Caco-2 (cell line): Measurements from ENCODE around the gene TOM1. TPM values are rescaled to one million over a fixed set of nuclear protein-coding genes. Genes with fewer than 3 reads are reported as not detected.

Source experiments
- BruUV-seq: library from RNA; stranded (reverse); fragments of 400-500 nt; replicated peaks from 2 replicates; lab custom pipeline; 2021; lab: Mats Ljungman, UMichigan
- CTCF ChIA-PET: fragments of 300-600 bp; sonication (Branson Sonifier 250); formaldehyde crosslinking; loops from one replicate; lab custom pipeline; 2022; ENCODE audit warnings: antibody characterized with exemption; lab: Charles Lee
- POLR2A ChIA-PET: fragments of 300-600 bp; sonication (Branson Sonifier 250); formaldehyde crosslinking; loops from one replicate; lab custom pipeline; 2022; ENCODE audit warnings: antibody characterized with exemption; lab: Charles Lee
- DNase-seq, 2 experiments: peaks; one replicate each; pipeline versions ENCODE4 v3.0.0 to v3.0.0-alpha.2; 2020 to 2022
- H3K27me3 ChIP-seq: replicated peaks from 2 replicates; pipeline ENCODE4 v1.6.0; 2011; ENCODE audit warnings: low read length; ENCODE audit not compliant: control insufficient read depth, insufficient read depth
- H3K36me3 ChIP-seq: 2 replicates; pipeline ENCODE4 v1.5.1; 2011; ENCODE audit warnings: low read length; ENCODE audit not compliant: control insufficient read depth, insufficient read depth
- H3K4me1 ChIP-seq: fragments of 250-450 bp; sonication (Bioruptor Pico); 2 replicates; pipeline ENCODE4 v1.5.1; 2020; ENCODE audit warnings: mild to moderate bottlenecking
- H3K4me3 ChIP-seq: 2 replicates; pipeline ENCODE4 v1.5.1; 2011; ENCODE audit warnings: low read depth, mild to moderate bottlenecking, control low read depth, low read length
- H3K9me3 ChIP-seq: fragments of 250-450 bp; sonication (Bioruptor Pico); 2 replicates; pipeline ENCODE4 v1.5.1; 2020; ENCODE audit warnings: mild to moderate bottlenecking, moderate library complexity
- H3K27ac Mint-ChIP-seq: one replicate; pipeline ENCODE4 v1.8.0; 2022; ENCODE audit warnings: mixed read lengths; ENCODE audit not compliant: unreplicated experiment
- H3K27me3 Mint-ChIP-seq: one replicate; pipeline ENCODE4 v1.8.0; 2022; ENCODE audit warnings: mixed read lengths; ENCODE audit not compliant: insufficient read depth, unreplicated experiment
- H3K36me3 Mint-ChIP-seq: one replicate; pipeline ENCODE4 v1.8.0; 2022; ENCODE audit warnings: mild to moderate bottlenecking, mixed read lengths; ENCODE audit not compliant: insufficient read depth, unreplicated experiment
- H3K4me1 Mint-ChIP-seq: one replicate; pipeline ENCODE4 v1.8.0; 2022; ENCODE audit warnings: low read depth, mixed read lengths; ENCODE audit not compliant: unreplicated experiment
- H3K4me3 Mint-ChIP-seq: one replicate; pipeline ENCODE4 v1.8.0; 2022; ENCODE audit warnings: mild to moderate bottlenecking, moderate library complexity, mixed read lengths; ENCODE audit not compliant: unreplicated experiment
- H3K9me3 Mint-ChIP-seq: one replicate; pipeline ENCODE4 v1.8.0; 2022; ENCODE audit warnings: mixed read lengths; ENCODE audit not compliant: unreplicated experiment
- intact Hi-C: fragments of 100-400 bp; cut with micrococcal nuclease; formaldehyde crosslinking; loops from one replicate; pipeline ENCODE4 v1.10.0; 2022; ENCODE audit not compliant: unreplicated experiment
- total RNA-seq: library from RNA; stranded (reverse); gene quantifications from 2 replicates; pipeline ENCODE4 v1.2.3, GENCODE V29; 2022
- TF ChIP-seq, protein P1 (sequence below), 2 experiments: fragments of 200-600 bp in 1 of 2; IDR thresholded peaks; 1 replicate in 1 of 2; 2 replicates in 1 of 2; pipeline versions ENCODE4 v1.5.1 to v1.8.0; 2011 to 2022; ENCODE audit warnings: antibody characterized with exemption in 1 of 2, control low read depth in 1 of 2, inconsistent platforms in 1 of 2, low read depth in 1 of 2, low read length in 1 of 2, mild to moderate bottlenecking in 1 of 2, moderate library complexity in 1 of 2; ENCODE audit not compliant: insufficient read depth in 1 of 2, severe bottlenecking in 1 of 2, unreplicated experiment in 1 of 2

Gene TOM1
- total RNA-seq, 1 experiment from 2014 or later: 47.4 TPM

GRCh38 chr22:35269630-35270029 lies 30.1 kb upstream of the TOM1 start:
- ChIA-PET POLR2A (no interaction called here), CTCF (no interaction called here)
- Mint-ChIP-seq H3K4me3 (no peak overlapping the region), H3K9me3 (no peaks in the 10 kb centered on the region), H3K27ac (no peak overlapping the region), H3K27me3 (no peaks in the 10 kb centered on the region), H3K4me1 (no peaks in the 10 kb centered on the region), H3K36me3 (peaks cover 25% of the 10 kb centered on the region)
- Histone ChIP-seq H3K4me3 (no peak overlapping the region), H3K36me3 (0 out of 2 replicates have a peak, but pooled peaks cover 2% of the 10 kb centered on the region), H3K4me1 (no peaks in the 10 kb centered on the region), H3K27me3 (no peaks in the 10 kb centered on the region), H3K9me3 (no peaks in the 10 kb centered on the region)
- no peak for DNase-seq
- no TSS peak for BruUV-seq
- TF ChIP-seq, protein P1, sequence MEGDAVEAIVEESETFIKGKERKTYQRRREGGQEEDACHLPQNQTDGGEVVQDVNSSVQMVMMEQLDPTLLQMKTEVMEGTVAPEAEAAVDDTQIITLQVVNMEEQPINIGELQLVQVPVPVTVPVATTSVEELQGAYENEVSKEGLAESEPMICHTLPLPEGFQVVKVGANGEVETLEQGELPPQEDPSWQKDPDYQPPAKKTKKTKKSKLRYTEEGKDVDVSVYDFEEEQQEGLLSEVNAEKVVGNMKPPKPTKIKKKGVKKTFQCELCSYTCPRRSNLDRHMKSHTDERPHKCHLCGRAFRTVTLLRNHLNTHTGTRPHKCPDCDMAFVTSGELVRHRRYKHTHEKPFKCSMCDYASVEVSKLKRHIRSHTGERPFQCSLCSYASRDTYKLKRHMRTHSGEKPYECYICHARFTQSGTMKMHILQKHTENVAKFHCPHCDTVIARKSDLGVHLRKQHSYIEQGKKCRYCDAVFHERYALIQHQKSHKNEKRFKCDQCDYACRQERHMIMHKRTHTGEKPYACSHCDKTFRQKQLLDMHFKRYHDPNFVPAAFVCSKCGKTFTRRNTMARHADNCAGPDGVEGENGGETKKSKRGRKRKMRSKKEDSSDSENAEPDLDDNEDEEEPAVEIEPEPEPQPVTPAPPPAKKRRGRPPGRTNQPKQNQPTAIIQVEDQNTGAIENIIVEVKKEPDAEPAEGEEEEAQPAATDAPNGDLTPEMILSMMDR (IDR thresholded peaks at IDR 0.05; ENCODE audit: insufficient read depth in 1 of 2, low read depth in 1 of 2, low read length in 1 of 2, severe bottlenecking in 1 of 2, unreplicated experiment in 1 of 2): no peak
- intact Hi-C loops: no loop called here

GRCh38 chr22:35274154-35274871 lies 25.4 kb upstream of the TOM1 start:
- Mint-ChIP-seq H3K9me3 (no peaks in the 10 kb centered on the region), H3K4me3 (no peak overlapping the region), H3K27ac (no peak overlapping the region), H3K27me3 (no peaks in the 10 kb centered on the region), H3K4me1 (no peaks in the 10 kb centered on the region), H3K36me3 (peaks cover 20% of the 10 kb centered on the region)
- intact Hi-C loops: no loop called here
- no peak for DNase-seq
- H3K4me3 ChIP-seq: no peak overlapping the region
- no peaks in the 10 kb centered on the region for H3K27me3 ChIP-seq
- no peaks in the 10 kb centered on the region for H3K9me3 ChIP-seq
- TF ChIP-seq, protein P1 (IDR thresholded peaks at IDR 0.05; ENCODE audit: insufficient read depth in 1 of 2, low read depth in 1 of 2, low read length in 1 of 2, severe bottlenecking in 1 of 2, unreplicated experiment in 1 of 2): no peak
- 0 out of 2 replicates have a peak, but pooled peaks cover 2% of the 10 kb centered on the region for H3K36me3 ChIP-seq
- no TSS peak for BruUV-seq
- CTCF ChIA-PET: no interaction called here
- no peaks in the 10 kb centered on the region for H3K4me1 ChIP-seq
- POLR2A ChIA-PET: no interaction called here

DNA sequence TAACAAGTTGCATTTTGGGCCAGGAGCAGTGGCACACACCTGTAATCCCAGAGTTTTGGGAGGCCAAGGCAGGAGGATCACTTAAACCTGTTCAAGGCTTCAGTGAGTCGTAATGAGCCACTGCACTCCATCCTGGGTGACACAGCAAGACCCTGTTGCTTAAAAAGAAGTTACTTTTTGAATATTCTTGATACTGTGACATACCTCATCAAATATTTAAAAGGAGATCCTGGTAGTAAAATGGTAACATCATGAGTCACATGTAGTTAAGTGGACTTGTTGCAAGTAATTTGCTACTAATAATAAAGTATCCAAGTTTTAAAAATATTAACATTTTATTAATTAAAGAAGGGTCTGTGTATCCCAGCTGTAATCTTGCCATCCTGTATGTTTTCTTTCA lies 24.1 kb upstream of the TOM1 start:
- Mint-ChIP-seq H3K4me3 (no peak overlapping the region), H3K27me3 (no peaks in the 10 kb centered on the region), H3K36me3 (peaks cover 18% of the 10 kb centered on the region), H3K27ac (no peak overlapping the region), H3K4me1 (no peaks in the 10 kb centered on the region), H3K9me3 (no peaks in the 10 kb centered on the region)
- no peak for DNase-seq
- H3K36me3 ChIP-seq: no peaks in the 10 kb centered on the region
- intact Hi-C loops: no loop called here
- no peaks in the 10 kb centered on the region for H3K27me3 ChIP-seq
- no TSS peak for BruUV-seq
- ChIA-PET CTCF (no interaction called here), POLR2A (no interaction called here)
- H3K4me1 ChIP-seq: no peaks in the 10 kb centered on the region
- H3K9me3 ChIP-seq: no peaks in the 10 kb centered on the region
- TF ChIP-seq, protein P1 (IDR thresholded peaks at IDR 0.05; ENCODE audit: insufficient read depth in 1 of 2, low read depth in 1 of 2, low read length in 1 of 2, severe bottlenecking in 1 of 2, unreplicated experiment in 1 of 2): no peak
- H3K4me3 ChIP-seq: no peak overlapping the region
